HCT116 (cell line): ENCODE results near the gene SLC17A5. TPM values are rescaled to one million over a fixed set of nuclear protein-coding genes. Genes with fewer than 3 reads are reported as not detected.
A peak's percentile ranks its signal among the peaks of the same experiment; 100 is the strongest.

Experiments
- ATAC-seq: fragments of 200-7000 bp; cut with Tn5 transposase; 2 replicates; pipeline ENCODE4 v1.9.1; 2020; ENCODE audit warnings: mild to moderate bottlenecking, moderate library complexity
- BruUV-seq: library from RNA; stranded (reverse); fragments of 400-500 nt; replicated peaks from 2 replicates; lab custom pipeline; 2021; lab: Mats Ljungman, UMichigan
- CTCF ChIA-PET: fragments of 300-600 bp; sonication (Branson Sonifier 250); formaldehyde crosslinking; loops from one replicate; lab custom pipeline; 2021; ENCODE audit warnings: antibody characterized with exemption; lab: Charles Lee
- POLR2A ChIA-PET: fragments of 300-600, 350-600 bp; sonication (Branson Sonifier 250); formaldehyde crosslinking; loops from one replicate; lab custom pipeline; 2021; ENCODE audit warnings: antibody characterized with exemption; lab: Charles Lee
- RAD21 ChIA-PET, 2 experiments: fragments of 300-600 bp; sonication (Branson Sonifier 250); formaldehyde crosslinking; loops; one replicate each; lab custom pipeline; 2023; ENCODE audit warnings: low total read pairs in 2 of 2; ENCODE audit not compliant: uncharacterized antibody in 2 of 2, unreplicated experiment in 2 of 2, low non-redundant PET in 1 of 2; lab: Charles Lee
- DNase-seq: peaks from one replicate; pipeline ENCODE4 v3.0.0-alpha.2; 2010; ENCODE audit warnings: low read depth, low spot score
- H2AFZ ChIP-seq: fragments of 200-600 bp; shearing (Covaris generic), sonication (generic); 2 replicates; pipeline ENCODE4 v1.6.1; 2017; ENCODE audit warnings: low read depth, mixed run types, mixed read lengths, antibody characterized with exemption, low read length; ENCODE audit not compliant: poor library complexity, severe bottlenecking
- H3K27ac ChIP-seq: 2 replicates; pipeline ENCODE4 v1.5.1; 2012; ENCODE audit warnings: low read depth, low read length
- H3K27me3 ChIP-seq: fragments of 200-600 bp; sonication (generic); 2 replicates; pipeline ENCODE4 v1.6.1; 2016; ENCODE audit warnings: mixed run types, low read length, mixed read lengths; ENCODE audit not compliant: insufficient read depth
- H3K36me3 ChIP-seq, 2 experiments: fragments of 200-500 bp in 1 of 2; fragments of 200-600 bp in 1 of 2; sonication (Bioruptor generic) in 1 of 2; sonication (generic) in 1 of 2; 2 replicates each; pipeline versions ENCODE4 v1.5.1 to v1.6.1; 2014 to 2016; ENCODE audit warnings: low read length in 2 of 2, inconsistent platforms in 1 of 2, mixed read lengths in 1 of 2, mixed run types in 1 of 2; ENCODE audit not compliant: insufficient read depth in 2 of 2, control insufficient read depth in 1 of 2
- H3K4me1 ChIP-seq, 2 experiments: fragments of 200-600 bp in 1 of 2; sonication (generic) in 1 of 2; 2 replicates each; pipeline versions ENCODE4 v1.5.1 to v1.6.1; 2012 to 2017; ENCODE audit warnings: low read length in 2 of 2, inconsistent platforms in 1 of 2, mild to moderate bottlenecking in 1 of 2, mixed read lengths in 1 of 2, mixed run types in 1 of 2, moderate library complexity in 1 of 2; ENCODE audit not compliant: insufficient read depth in 2 of 2, control insufficient read depth in 1 of 2
- H3K4me2 ChIP-seq: fragments of 200-600 bp; sonication (generic); 2 replicates; pipeline ENCODE4 v1.6.1; 2017; ENCODE audit warnings: mixed run types, low read length, mixed read lengths
- H3K4me3 ChIP-seq, 2 experiments: fragments of 200-600 bp in 1 of 2; sonication (generic) in 1 of 2; replicated peaks in 1 of 2; 2 replicates each; pipeline ENCODE4 v1.5.1; 2011 to 2016; ENCODE audit warnings: low read length in 2 of 2, control low read depth in 1 of 2, low read depth in 1 of 2, mild to moderate bottlenecking in 1 of 2, mixed read lengths in 1 of 2, mixed run types in 1 of 2
- H3K79me2 ChIP-seq: fragments of 200-600 bp; sonication (generic); 2 replicates; pipeline ENCODE4 v1.6.1; 2017; ENCODE audit warnings: mild to moderate bottlenecking, mixed run types, low read length, moderate library complexity, mixed read lengths; ENCODE audit not compliant: insufficient read depth
- H3K9ac ChIP-seq: fragments of 200-600 bp; sonication (generic); 2 replicates; pipeline ENCODE4 v1.6.1; 2016; ENCODE audit warnings: low read length, mixed read lengths
- H3K9me2 ChIP-seq: fragments of 200-600 bp; sonication (generic), shearing (Covaris generic); 2 replicates; pipeline ENCODE4 v1.6.1; 2017; ENCODE audit warnings: mixed run types, mild to moderate bottlenecking, moderate library complexity; ENCODE audit not compliant: insufficient read depth
- H3K9me3 ChIP-seq, 2 experiments: fragments of 200-500 bp in 1 of 2; fragments of 200-600 bp in 1 of 2; sonication (Bioruptor generic) in 1 of 2; sonication (generic) in 1 of 2; 2 replicates each; pipeline ENCODE4 v1.6.1; 2014 to 2017; ENCODE audit warnings: low read length in 2 of 2, mixed read lengths in 2 of 2, inconsistent platforms in 1 of 2, low read depth in 1 of 2, mild to moderate bottlenecking in 1 of 2, mixed run types in 1 of 2, moderate library complexity in 1 of 2; ENCODE audit not compliant: control insufficient read depth in 1 of 2, insufficient read depth in 1 of 2
- H4K20me1 ChIP-seq: fragments of 200-600 bp; sonication (generic), shearing (Covaris generic); 2 replicates; pipeline ENCODE4 v1.6.1; 2017; ENCODE audit warnings: mixed run types, mild to moderate bottlenecking, moderate library complexity; ENCODE audit not compliant: insufficient read depth
- CEBPB ChIP-seq: IDR thresholded peaks from 2 replicates; pipeline ENCODE4 v1.6.1; 2012; ENCODE audit warnings: low read depth
- EZH2phosphoT487 ChIP-seq: fragments of 200-600 bp; IDR thresholded peaks from 2 replicates; pipeline ENCODE4 v1.6.1; 2018; ENCODE audit warnings: antibody characterized with exemption, borderline replicate concordance
- FOSL1 ChIP-seq: IDR thresholded peaks from 2 replicates; pipeline ENCODE4 v1.6.1; 2012; ENCODE audit warnings: low read depth
- JUND ChIP-seq: IDR thresholded peaks from 2 replicates; pipeline ENCODE4 v1.6.1; 2012
- POLR2A ChIP-seq: IDR thresholded peaks from 2 replicates; pipeline ENCODE4 v1.7.0; 2011; ENCODE audit warnings: borderline replicate concordance; ENCODE audit not compliant: insufficient read depth, insufficient read length; ENCODE audit errors: extremely low read depth
- POLR2AphosphoS5 ChIP-seq: IDR thresholded peaks from 2 replicates; pipeline ENCODE4 v1.6.1; 2011; ENCODE audit warnings: mild to moderate bottlenecking, low read depth, low read length, moderate library complexity
- TCF7L2 ChIP-seq: IDR thresholded peaks from 2 replicates; pipeline ENCODE4 v1.7.0; 2011; ENCODE audit warnings: borderline replicate concordance, inconsistent platforms; ENCODE audit not compliant: insufficient read depth, insufficient read length; ENCODE audit errors: extremely low read depth
- YY1 ChIP-seq: IDR thresholded peaks from 2 replicates; pipeline ENCODE4 v1.6.1; 2011; ENCODE audit warnings: low read length, low read depth, moderate library complexity, mild to moderate bottlenecking; ENCODE audit not compliant: insufficient replicate concordance; ENCODE audit errors: extremely low read depth
- ZBTB33 ChIP-seq: IDR thresholded peaks from 2 replicates; pipeline ENCODE4 v1.6.1; 2011; ENCODE audit warnings: mild to moderate bottlenecking, low read length, moderate library complexity; ENCODE audit not compliant: insufficient replicate concordance; ENCODE audit errors: extremely low read depth
- ZNF274 ChIP-seq: fragments of 200-500 bp; sonication (Bioruptor generic); IDR thresholded peaks from 2 replicates; pipeline ENCODE4 v1.6.1; 2014; ENCODE audit warnings: mild to moderate bottlenecking, low read depth, low read length, inconsistent platforms
- intact Hi-C: fragments of 100-400 bp; cut with micrococcal nuclease; formaldehyde crosslinking; loops from 2 replicates; pipeline ENCODE4 v1.10.0; 2022
- total RNA-seq: library from RNA; stranded (reverse); gene quantifications from one replicate; pipeline ENCODE4 v1.2.1, GENCODE V29; 2021; ENCODE audit not compliant: unreplicated experiment

SLC17A5 gene
- total RNA-seq, 1 experiment from 2014 or later, result 17.0 TPM

GRCh38 chr6:73565767-73566485 is 87.9 kb downstream of the SLC17A5 start:
- Histone ChIP-seq H3K4me3 (no peak overlapping the region), H3K9ac (peak overlapping the region; percentile 1; the same call in 1 of the 2 replicates), H2AFZ (peak overlapping the region; percentile 72), H3K4me2 (peak overlapping the region; percentile 64), H4K20me1 (no peaks in the 10 kb centered on the region), H3K36me3 (no peaks in the 10 kb centered on the region), H3K4me1 (peaks cover 26 to 44% of the 10 kb centered on the region in 2 experiments), H3K27me3 (no peaks in the 10 kb centered on the region), H3K9me2 (no peaks in the 10 kb centered on the region), H3K27ac (no peak overlapping the region), H3K9me3 (no peaks in the 10 kb centered on the region), H3K79me2 (no peaks in the 10 kb centered on the region)
- RAD21 ChIA-PET, result no interaction called here
- BruUV-seq, result no TSS peak
- DNase-seq, result no peak
- no peak for ATAC-seq
- POLR2A ChIA-PET, result interaction anchor here (0.7 to 2.3 kb wide), 3 partner anchors 8 to 45 kb away, joined by 3 to 16 read pairs (median 6); partner anchors contain the start of gene EEF1A1
- intact Hi-C loops, result loop anchor here (5.0 kb wide), 1 partner anchor 44 kb away; the partner anchor contains the start of gene EEF1A1
- TF ChIP-seq ZBTB33 (no peak), POLR2A (no peak)
- CTCF ChIA-PET, result interaction anchor here (1.1 to 1.9 kb wide), 3 partner anchors 9 to 45 kb away, joined by 3 to 4 read pairs (median 3); partner anchors contain the start of gene EEF1A1

- Histone ChIP-seq H3K9me3 (no peaks in the 10 kb centered on the region), H3K36me3 (no peaks in the 10 kb centered on the region), H3K27ac (no peak overlapping the region), H3K4me1 (peaks cover 33 to 52% of the 10 kb centered on the region in 2 experiments), H3K9me2 (no peaks in the 10 kb centered on the region), H3K79me2 (no peaks in the 10 kb centered on the region), H4K20me1 (no peaks in the 10 kb centered on the region), H3K9ac (no peak overlapping the region), H2AFZ (peak overlapping the region; percentile 70), H3K4me3 (no peak overlapping the region), H3K27me3 (no peaks in the 10 kb centered on the region), H3K4me2 (no peak overlapping the region)
- DNase-seq (no peak), ATAC-seq (no peak)
- CTCF ChIA-PET, result no interaction called here
- BruUV-seq, result no TSS peak
- intact Hi-C loops, result loop anchor here (5.0 kb wide), 1 partner anchor 42 kb away; the partner anchor contains the start of gene EEF1A1
- POLR2A ChIA-PET, result interaction anchor here (2.3 kb wide), 1 partner anchor 44 kb away, joined by 16 read pairs; the partner anchor contains the start of gene EEF1A1
- RAD21 ChIA-PET, result no interaction called here
- TF ChIP-seq YY1, result no peak
- no peak for TF ChIP-seq FOSL1
- TF ChIP-seq ZBTB33, result no peak
- no peak for TF ChIP-seq POLR2AphosphoS5
- no peak for TF ChIP-seq ZNF274
- no peak for TF ChIP-seq TCF7L2
- TF ChIP-seq JUND, result no peak
- TF ChIP-seq CEBPB, result no peak
- no peak for TF ChIP-seq EZH2phosphoT487
Observed at GRCh38 chr6:73564578-73565345, 89.0 kb downstream of the SLC17A5 start.
